Peyer's patch (tissue), 4 donors: Measurements from ENCODE around the gene HMCES.

Experiments
- CTCF ChIP-seq, 6 experiments: fragments of 450-650 bp in 4 of 6; fragments of 200-600 bp in 2 of 6; sonication (generic) in 1 of 6; IDR thresholded peaks; one replicate each; pipeline ENCODE4 v1.5.1; 2017 to 2019; ENCODE audit warnings: antibody characterized with exemption in 6 of 6, mild to moderate bottlenecking in 3 of 6, moderate library complexity in 1 of 6
- POLR2A ChIP-seq, 2 donors: fragments of 450-650 bp; IDR thresholded peaks; one replicate each; pipeline ENCODE4 v1.5.1; 2017; ENCODE audit warnings: antibody characterized with exemption in 2 of 2, mild to moderate bottlenecking in 2 of 2, moderate library complexity in 2 of 2

GRCh38 chr3:129315223-129315997, 36.7 kb downstream of the HMCES start:
- no peak for TF ChIP-seq CTCF (IDR thresholded peaks at IDR 0.05)
- peak in 1 of 2 donors; percentile 11 for TF ChIP-seq POLR2A (IDR thresholded peaks at IDR 0.05)
